ENCODE data around the gene SORCS1. TPM values are rescaled to one million over a fixed set of nuclear protein-coding genes. Genes with fewer than 3 reads are reported as not detected.

The SORCS1 gene
- total and polyA plus RNA-seq, 2 of the 13 experiments (the other 11 are each of a cell fraction or from before 2014, with no cell fraction given) = not detected

DNA sequence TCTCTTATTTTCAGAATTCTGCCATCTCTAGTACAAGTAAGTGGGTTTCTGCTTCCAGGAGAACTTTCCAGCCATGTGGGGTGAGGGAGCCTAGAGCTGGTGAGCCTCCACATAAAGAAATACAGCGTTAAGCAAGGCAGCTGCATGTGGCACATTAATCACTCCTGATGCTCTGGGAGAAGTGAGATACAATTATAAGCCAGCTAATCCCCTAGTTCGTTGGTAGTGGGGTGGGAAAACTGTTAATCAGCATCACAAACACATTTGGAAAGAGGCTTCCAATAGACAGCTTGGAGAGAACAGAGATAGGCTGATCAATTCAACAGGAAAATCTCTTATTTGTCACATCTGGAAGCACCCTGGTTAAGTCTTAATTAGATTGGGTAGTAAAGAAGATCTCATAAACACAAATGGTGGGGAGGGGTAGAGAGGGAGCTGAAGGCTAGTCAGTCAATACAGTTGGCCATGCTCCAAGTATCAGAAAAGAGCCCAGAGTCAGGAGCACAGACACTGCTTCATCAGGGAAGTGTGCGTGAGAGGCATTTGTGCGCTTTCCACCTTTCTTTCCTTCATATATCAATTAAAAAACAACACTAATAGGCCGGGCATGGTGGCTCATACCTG lies 130.6 kb downstream of the SORCS1 start:
- no peak for DNase-seq (ENCODE audit: low spot score)
- Histone ChIP-seq H3K27me3 (ENCODE audit: control insufficient read depth in 1 of 2, insufficient read depth in 2 of 2, low read length in 2 of 2) (no peaks in the 10 kb centered on the region), H4K20me1 (ENCODE audit: insufficient read depth, low read length) (no peaks in the 10 kb centered on the region), H3K36me3 (replicated peaks in 1 of 2; ENCODE audit: control insufficient read depth in 1 of 2, insufficient read depth in 2 of 2, low read length in 2 of 2) (no peaks in the 10 kb centered on the region), H3K4me2 (ENCODE audit: low read depth, low read length) (no peak overlapping the region), H3K27ac (ENCODE audit: extremely low read length, insufficient read depth, low read length) (no peak overlapping the region), H3K4me3 (replicated peaks in 1 of 3; ENCODE audit: insufficient read depth in 1 of 3, low read depth in 2 of 3, low read length in 3 of 3) (no peak overlapping the region), H2AFZ (ENCODE audit: low read length) (no peak overlapping the region), H3K79me2 (ENCODE audit: insufficient read depth, low read length) (no peaks in the 10 kb centered on the region), H3K9ac (ENCODE audit: insufficient read depth, low read depth, low read length) (no peak overlapping the region), H3K4me1 (ENCODE audit: insufficient read depth, low read length) (no peaks in the 10 kb centered on the region), H3K9me3 (ENCODE audit: low read length) (peaks cover 43% of the 10 kb centered on the region)
- ChIA-PET POLR2A (no interaction called here), CTCF (ENCODE audit: low intra/inter-chr PET ratio, low total read pairs) (no interaction called here)
- no peak for ATAC-seq
- no TSS peak for BruUV-seq (replicated peaks)
- no peak for FAIRE-seq
- intact Hi-C loops (cut with micrococcal nuclease; ENCODE audit: unreplicated experiment) = no loop called here
- TF ChIP-seq JUND (CRISPR knock-in tag; IDR thresholded peaks at IDR 0.05) (no peak), CBX5 (CRISPR knock-in tag; IDR thresholded peaks at IDR 0.05; ENCODE audit: borderline replicate concordance) (no peak), ZFY (CRISPR knock-in tag; IDR thresholded peaks at IDR 0.05) (no peak), ZNF3 (CRISPR knock-in tag; IDR thresholded peaks at IDR 0.05) (no peak), ZNF30 (CRISPR knock-in tag; IDR thresholded peaks at IDR 0.05) (no peak), ZNF562 (CRISPR knock-in tag; IDR thresholded peaks at IDR 0.05; ENCODE audit: borderline replicate concordance) (no peak), ATF1 (CRISPR knock-in tag; IDR thresholded peaks at IDR 0.05) (no peak), MED1 (CRISPR knock-in tag; IDR thresholded peaks at IDR 0.05) (no peak)
- TF ChIP-seq, protein P1, sequence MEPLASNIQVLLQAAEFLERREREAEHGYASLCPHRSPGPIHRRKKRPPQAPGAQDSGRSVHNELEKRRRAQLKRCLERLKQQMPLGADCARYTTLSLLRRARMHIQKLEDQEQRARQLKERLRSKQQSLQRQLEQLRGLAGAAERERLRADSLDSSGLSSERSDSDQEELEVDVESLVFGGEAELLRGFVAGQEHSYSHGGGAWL (CRISPR knock-in tag; IDR thresholded peaks at IDR 0.05) = no peak
- TF ChIP-seq, protein P2, sequence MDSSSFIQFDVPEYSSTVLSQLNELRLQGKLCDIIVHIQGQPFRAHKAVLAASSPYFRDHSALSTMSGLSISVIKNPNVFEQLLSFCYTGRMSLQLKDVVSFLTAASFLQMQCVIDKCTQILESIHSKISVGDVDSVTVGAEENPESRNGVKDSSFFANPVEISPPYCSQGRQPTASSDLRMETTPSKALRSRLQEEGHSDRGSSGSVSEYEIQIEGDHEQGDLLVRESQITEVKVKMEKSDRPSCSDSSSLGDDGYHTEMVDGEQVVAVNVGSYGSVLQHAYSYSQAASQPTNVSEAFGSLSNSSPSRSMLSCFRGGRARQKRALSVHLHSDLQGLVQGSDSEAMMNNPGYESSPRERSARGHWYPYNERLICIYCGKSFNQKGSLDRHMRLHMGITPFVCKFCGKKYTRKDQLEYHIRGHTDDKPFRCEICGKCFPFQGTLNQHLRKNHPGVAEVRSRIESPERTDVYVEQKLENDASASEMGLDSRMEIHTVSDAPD (CRISPR knock-in tag; IDR thresholded peaks at IDR 0.05) = no peak
- TF ChIP-seq, protein P3, sequence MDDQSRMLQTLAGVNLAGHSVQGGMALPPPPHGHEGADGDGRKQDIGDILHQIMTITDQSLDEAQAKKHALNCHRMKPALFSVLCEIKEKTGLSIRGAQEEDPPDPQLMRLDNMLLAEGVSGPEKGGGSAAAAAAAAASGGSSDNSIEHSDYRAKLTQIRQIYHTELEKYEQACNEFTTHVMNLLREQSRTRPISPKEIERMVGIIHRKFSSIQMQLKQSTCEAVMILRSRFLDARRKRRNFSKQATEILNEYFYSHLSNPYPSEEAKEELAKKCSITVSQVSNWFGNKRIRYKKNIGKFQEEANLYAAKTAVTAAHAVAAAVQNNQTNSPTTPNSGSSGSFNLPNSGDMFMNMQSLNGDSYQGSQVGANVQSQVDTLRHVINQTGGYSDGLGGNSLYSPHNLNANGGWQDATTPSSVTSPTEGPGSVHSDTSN (CRISPR knock-in tag; IDR thresholded peaks at IDR 0.05; ENCODE audit: borderline replicate concordance) = no peak
- 30% methylated on average over 5 of the region's 5 CpGs for WGBS (ENCODE audit: low lambda C conversion rate)
- in situ Hi-C loops (cut with HindIII; ENCODE audit: extremely low pct_ligation_motif_present, low pct_unique_long_range_greater_than_20kb) = no loop called here

Measured in HepG2 (cell line).